ENCODE measurements around the gene FKBP14.
"Not testable (repeated sequence)": the region's sequence is repeated elsewhere in the genome, so short reads cannot be mapped to it uniquely, and the experiment has no call there.

FKBP14 gene, protein sequence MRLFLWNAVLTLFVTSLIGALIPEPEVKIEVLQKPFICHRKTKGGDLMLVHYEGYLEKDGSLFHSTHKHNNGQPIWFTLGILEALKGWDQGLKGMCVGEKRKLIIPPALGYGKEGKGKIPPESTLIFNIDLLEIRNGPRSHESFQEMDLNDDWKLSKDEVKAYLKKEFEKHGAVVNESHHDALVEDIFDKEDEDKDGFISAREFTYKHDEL

DNA sequence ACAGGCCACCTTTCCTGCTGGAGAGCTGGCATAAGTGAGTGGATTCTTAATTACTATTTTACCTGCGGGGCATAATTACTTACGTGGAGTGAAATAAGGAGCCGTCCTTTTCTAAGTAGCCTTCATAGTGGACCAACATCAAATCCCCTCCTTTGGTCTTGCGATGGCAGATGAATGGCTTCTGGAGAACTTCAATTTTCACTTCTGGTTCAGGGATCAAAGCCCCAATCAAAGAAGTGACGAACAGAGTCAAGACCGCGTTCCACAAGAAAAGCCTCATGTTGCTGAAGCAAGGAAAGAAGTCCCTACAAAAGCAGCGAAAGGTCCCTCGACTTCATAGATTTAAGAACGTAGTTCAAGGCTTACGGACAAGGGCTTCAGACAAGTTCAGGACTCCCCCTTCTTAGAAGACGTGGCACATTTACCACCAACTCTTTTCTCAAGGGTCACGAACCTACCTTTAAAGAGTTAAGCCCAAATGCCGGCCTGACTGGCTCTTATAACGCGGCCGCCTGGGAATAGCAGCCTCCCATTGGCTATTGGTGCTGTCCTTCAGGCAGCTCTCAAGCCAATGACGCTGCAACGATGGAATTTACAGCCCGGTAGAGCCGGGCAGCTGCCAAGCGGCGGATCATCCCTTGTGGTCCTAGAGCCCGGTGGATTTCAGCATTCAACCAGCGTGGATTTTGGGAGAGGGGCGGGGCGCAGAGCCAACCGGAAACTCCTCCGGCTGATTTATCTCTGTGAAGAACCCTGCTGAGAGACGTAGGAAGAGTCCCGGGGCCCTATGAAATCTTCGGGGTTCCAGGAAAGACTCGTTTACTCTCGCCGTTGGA, at the start of gene FKBP14:
TSS of gene FKBP14 (minus strand) at position 474 of the 836 bp plus-strand sequence. CDS start at position 280, 194 bp downstream.
- DNase-seq, result peak; percentile 94

DNA sequence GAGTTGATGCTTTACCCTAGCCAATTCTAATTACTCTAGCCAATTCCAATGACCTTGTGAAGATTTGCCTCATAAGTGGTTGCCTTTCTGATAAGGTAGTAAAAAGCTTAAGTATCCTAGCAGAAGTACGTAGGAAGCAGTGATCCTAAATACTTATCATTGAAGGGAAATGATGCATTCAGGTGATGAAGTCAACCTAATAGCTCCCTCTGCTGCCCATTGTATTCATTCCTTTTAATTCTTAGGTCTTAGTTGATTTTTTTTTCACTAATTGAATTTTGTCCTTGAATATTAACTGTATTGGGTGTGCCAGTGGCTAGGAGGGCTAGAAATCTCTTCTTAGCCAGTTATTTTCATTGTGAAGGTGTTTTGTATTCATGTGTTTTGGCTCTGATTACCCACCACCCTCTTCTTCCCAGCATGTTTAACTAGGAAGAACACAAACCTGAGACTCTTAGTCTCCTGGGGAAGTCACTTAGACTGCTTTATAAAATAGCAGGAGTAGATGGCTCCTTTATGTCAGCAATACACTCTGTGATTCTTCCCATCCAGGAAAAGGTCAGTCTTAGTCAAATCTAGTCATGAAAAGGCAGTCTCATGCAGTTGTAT, 48.0 kb upstream of the FKBP14 start:
- no peak for DNase-seq

DNA sequence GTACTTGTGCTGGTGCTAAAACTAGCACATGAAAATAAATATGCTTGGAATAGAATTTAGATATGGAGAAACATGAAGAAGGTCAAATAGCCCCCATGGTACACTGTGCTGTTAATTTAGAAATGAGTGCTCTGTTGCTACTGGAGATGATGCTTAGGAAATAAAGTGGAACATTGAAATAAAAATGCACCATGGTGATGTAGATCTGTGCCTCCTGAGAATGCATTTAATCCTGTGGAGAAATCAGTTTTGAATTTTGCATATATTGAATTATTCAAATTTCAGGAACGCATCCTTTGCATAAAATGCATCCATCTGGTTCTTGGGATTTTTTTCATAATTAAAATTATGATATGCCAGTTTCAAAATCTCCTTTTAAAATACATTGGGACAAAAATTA, 46.2 kb upstream of the FKBP14 start:
- no peak for DNase-seq

DNA sequence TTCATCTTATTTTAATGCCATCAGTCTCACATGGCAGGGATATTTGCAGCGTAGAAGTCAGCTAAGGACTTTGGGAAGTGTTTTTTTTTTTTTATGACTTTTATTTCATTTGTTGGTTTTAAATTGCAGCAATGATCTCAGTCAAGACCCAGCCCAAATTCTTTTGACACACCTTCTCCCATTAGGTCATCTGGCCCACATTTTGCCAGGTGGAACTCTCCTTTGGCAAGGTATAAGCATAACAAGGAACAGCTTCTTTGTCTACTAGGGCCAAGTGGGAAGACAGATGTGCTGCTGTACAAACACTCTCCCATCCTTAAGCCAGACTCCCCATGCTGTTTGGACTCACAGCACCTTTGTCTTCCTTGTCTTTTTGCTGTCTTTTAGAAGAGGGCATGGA, 43.5 kb upstream of the FKBP14 start:
- no peak for DNase-seq

DNA sequence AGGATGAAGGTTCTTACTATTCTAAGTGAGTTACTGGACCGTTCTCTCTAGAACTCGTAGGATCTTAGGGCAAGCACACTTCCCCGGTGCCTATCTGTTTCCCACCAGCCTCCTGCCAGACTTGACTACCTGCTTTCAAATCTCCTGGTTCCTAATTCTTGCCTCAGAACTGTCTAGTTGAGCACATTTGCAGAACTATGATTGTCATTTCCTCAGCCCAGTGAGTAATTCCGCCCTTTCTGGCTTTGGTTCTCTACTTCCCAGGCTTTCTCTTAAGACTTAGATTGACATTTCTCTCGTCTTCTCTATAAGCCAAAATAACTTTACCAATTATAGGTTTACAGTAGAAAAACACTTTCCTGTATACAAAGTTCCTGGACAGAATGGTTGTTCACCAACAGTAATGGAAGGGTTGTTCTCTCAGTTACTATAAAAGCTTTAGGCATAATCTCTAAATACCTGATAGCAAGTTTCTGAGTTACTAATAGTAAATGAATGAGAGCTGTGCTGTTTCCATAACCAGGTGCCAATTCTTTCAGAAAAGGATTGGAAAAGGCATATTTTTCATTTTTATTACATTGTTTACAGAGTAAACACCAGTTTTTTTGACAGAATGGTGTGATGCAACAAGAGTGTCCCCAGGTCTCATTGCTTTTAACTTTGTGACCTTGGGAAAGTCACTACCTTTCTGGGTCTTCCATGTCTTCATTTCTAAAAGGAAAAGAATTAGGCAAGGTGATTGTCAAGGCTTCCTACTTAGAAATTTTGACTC, 42.8 kb upstream of the FKBP14 start:
- DNase-seq, result no peak

DNA sequence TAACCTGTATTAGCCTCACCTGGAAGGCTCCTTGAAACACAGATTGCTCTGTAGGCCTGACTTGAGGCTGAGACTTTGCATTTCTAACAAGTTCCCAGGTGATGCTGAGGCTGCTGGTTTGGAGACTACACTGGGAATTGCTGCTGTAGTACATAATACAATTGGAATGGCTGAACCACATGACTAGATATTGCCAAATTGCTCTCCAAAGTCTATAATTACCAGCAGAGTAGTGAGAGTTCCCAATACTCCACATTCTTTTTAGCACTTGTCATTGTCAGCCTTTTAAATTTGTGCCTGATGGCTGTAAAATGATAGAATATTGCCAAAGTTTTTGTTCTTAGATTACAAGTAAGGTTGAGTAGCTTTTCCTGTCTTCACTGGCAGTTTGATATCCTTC, 41.6 kb upstream of the FKBP14 start:
- no peak for DNase-seq

DNA sequence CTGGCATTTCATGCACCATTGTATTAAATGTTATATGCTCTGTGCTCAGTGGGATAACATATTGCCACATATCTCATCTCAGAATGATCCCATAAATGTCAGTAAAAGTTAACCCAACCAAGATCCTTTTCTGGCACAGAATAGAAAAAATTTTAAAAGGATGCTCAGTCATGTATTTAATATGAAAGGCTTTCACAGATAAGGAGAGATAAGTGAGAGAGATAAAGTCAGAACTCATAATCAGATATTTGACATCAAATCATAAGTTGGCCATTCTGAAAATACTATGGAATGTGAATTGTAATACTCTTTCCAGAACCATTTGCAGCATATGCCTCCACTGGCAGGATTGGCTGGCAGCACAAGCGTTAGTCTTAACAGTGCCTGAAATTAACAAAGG, 40.2 kb upstream of the FKBP14 start:
- DNase-seq, result no peak

DNA sequence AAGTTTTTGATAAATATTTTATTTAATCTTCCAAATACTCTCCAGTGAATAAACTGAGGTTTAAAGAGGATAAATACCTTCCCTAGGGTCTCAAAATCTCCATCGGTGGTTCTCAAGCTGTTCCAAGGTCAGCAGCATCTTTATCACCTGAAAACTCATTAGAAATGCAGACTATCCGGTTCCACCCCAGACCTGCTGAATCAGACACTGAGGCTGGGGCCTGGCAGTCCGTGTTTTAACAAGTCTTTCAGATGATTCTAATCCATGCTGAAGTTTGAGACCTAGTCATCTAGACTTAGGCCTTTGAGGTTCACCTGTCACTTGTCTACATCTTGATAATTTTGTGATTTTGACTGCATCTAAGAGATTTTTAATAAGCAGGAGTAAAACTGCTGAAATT, 39.2 kb upstream of the FKBP14 start:
- DNase-seq, result no peak

DNA sequence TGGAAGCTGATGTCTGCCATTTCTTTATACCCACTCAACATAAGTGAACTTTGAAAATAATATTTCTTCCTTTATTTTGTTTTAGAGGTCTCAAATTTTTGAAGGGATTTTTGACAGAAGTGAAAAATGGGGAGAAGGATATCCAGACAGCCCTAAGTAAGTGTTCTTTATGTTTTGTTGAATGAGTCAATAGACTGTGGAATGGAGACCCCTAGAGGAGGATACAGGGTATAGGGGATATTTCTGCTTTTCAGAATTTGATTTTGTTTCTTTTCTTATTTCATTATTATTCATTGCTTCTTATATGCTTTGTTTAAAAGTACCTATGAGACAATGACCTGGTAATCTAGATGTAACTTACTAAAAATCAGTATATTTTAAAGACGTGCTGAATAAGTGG, 36.1 kb upstream of the FKBP14 start:
- no peak for DNase-seq

DNA sequence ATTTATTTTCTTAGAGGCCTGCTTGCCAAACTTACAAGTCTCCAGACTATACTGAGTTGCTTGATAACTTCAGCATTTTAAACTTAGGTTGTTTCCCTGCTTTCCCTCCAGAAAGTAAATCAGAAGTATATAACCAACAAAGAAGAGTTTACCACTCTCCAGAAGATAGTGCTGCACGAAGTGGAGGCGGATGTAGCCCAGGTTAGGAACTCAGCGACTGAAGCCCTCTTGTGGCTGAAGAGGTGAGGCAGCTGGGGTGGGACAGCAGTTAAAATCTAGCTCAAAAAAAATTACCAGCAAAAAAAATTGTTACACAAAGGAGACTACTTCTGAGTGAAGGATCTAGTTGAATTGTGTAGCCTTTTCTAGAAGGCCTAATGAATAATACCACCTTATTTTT, 35.3 kb upstream of the FKBP14 start:
- not testable (repeated sequence) for DNase-seq

DNA sequence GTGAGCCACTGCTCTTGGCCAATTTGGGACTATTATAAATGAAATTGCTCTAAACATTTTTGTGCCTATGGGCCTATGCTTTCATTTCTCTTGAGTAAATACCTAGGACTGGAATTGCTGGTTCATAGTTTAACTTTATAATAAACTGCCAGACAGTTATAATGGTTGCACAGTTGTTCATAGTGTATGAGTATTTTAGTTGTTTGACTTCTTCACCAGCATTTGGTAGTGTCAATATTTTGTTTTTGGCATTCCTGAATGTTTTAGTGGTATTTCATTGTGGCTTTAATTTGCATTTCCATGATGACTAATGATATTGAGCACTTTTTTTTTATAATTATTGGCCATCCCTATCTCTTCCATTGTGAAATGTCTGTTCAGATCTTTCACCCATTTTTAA, 31.2 kb upstream of the FKBP14 start:
- no peak for DNase-seq

DNA sequence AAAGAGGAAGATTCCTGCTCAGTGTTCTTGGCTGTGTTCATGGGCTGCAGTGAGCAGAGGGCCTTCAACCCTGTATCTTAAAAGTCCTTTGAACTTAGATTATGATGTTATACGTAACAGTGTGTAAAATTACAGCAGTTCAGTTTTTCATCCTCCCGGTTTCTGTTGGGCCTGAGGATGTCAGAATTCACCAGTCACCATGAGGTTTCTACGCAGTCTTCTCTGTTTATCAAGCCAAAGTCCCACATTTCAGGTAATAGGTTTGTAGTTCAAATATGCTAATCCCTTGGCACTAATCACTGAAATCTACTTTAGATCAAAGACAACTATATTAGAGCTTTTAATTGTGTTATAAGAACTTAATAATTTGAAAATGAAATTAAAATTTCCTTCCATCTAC, 26.6 kb upstream of the FKBP14 start:
- no peak for DNase-seq

DNA sequence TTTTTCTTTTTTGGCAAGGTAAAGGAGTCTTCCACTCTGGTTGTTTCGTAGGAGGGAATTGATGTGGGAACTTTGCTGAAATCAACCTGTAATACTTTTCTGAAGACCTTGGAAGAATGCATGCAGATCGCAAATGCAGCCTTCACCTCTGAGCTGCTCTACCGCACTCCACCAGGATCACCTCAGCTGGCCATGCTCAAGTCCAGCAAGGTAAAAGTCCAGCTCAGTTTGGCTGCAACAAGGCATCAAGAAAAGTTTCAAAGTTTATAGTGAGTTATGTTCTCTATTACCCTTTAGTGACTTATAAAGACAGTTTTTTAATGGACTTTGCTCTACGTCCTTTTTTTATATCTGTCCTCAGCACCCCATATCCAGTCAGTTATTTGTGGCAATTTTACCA, 22.7 kb upstream of the FKBP14 start:
- DNase-seq, result no peak

DNA sequence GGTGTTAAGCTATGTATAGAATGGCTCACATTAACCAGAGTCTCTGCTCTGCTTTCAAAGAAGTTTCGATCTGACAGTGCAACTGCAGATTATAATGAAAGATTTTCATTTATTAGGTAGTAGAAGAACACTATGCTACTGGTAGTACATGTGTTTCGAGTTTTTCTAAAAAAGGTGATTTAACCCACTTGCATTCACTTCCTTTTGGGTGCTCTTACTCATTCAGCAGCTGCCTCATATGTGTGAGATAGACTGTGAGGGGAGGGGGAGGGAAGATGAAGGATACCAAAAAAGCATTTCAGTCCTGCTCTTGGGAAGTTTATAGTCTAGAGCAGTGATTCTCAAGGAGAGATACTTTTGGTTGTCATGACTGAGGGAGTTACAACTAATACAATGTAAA, 22.1 kb upstream of the FKBP14 start:
- DNase-seq, result no peak

DNA sequence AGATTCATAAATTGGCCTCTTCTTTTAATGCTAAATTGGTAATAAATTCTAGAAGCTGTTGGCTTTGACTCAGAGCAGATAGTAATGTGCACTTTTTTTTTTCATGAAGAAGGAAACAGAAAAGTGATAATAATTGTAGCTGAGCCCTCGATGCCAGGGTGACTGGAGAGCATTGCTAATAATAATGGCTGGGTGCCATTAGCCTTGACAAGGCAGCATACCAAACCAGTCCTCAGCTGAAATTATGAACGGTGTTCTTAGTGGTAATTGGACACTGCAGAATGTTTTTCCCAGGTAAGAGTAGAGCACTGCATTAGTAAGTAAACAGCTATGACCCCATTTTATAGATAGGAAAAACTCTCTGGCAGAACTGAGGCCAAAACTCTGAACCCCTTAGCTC, 20.6 kb upstream of the FKBP14 start:
- DNase-seq, result no peak

DNA sequence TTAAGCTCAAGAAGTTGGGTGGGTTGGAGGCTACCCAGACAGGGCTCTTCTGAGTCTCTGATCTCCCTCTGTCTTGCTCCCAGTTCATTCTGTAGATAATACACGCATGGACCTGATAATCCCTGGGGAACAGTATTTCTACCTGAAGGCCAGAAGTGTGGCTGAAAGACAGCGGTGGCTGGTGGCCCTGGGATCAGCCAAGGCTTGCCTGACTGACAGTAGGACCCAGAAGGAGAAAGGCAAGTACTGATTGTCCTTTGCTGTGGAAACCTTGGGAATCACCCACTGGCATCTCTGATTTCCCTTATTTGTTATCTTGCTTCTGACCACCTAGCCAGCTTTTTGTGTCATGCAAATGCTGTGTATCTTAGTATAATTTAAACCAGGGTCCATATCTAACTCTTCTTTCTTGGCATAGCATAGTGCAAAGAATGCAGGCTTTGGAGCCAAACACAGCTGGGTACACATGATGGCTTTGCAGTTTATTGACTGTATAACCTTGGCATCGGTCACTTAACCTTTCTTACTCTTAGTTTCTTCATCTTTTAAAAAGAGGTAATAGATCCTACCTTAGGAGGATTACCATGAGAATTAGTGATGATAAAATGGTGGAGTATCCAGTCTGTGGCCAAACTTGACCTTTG, 19.7 kb upstream of the FKBP14 start:
- DNase-seq, result no peak

DNA sequence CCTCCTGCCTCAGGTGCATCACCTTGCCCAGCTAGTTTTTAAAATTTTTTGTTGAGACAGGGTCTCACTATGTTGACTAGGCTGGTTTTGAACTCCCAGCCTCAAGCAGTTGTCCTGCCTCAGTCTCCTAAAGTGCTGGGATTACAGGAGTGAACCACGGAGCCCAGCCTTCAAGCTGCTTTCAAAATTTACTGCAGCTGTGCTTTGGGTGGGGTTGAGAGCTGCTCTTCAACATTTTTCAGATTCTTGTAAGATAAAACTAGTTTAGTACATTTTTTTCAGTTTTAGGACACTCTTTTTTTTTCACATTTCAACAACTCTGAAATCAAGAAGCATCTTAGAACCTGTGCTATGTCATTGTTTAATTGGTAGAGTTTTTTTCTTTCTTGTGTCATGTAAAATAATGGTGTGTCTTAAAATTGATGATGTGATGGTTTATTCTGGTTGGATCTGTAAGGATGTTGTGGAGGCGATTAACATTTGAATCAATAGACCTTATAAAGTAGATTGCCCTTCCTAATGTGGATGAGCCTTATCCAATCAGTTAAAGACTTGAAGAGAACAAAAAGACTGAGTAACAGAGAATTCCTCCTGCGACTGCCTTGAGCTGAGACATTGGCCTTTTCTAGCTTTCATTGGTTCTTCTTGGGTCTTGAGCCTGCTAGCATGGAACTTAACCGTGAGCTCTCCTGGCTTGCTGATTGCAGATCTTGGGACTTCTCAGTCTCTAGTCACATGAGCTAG, 15.2 kb upstream of the FKBP14 start:
- no peak for DNase-seq

DNA sequence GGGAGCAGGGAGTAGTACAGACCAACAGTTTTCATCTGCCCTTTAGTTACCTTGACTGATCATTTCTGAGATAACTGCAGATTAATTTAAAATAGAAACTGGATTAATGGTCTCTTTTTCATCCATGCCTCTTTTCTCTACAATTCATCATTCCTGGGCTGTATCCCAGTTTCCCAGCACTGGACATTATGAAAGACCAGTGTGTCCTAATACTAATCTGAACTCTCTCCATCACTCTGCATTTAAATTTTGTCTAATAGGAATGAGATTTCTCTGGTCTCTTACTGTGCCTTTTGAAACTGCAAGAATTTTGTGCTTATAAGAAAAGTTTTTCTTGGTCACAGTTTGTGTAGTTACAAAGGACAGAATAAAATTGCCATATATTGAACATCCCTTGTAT, 14.4 kb upstream of the FKBP14 start:
- DNase-seq, result no peak

DNA sequence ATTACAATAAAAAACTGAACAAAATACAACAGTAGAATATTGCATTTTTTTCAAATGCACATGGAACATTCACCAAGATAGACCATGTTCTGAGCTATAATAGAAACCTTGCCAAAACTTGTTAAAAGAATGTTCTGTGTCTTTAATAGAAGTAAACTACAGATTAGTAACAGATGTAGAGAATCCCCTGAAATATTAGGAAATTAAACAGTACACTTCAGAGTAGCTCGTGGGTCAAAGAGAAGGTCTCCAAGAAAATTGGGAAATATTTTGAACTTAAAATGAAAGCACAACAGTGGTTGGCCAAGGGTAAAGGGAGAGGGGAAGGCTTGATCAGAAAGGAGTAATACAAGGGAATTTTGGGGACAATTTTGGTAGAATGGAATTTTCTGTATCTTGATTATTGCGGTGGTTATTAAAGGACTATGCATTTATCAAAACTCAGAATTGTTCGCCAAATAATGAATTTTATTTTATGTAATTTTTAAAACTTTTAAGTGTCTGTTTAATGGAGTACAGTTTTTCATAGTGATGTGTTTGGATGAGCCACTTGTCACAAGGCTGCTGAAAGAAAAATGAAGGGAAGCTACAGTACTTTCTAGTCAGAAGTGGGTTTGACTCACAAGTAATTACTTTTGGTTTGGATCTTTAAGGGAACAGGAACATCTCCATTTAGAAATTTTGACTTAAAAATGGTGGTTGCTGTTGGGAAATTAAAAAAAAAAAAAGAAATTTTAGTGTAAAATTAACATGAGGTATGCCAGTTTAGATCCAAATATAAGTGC, 11.9 kb upstream of the FKBP14 start:
- no peak for DNase-seq

DNA sequence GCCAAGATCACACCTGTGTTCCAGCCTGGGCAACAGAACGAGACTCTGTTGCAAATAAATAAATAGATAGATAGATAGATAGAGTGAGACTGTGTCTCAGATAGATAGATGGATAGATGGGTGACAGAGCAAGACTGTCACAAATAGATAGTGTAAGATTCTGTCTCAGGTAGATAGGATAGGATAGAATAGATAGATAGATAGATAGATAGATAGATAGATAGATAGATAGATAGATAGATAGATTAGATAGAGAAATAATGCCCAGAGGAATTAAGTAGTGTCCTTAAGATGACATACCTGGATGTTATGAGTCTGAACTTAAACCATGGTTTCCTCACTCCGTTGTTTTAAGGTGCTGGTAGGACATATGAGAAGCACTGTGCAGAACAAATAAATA, 9.7 kb upstream of the FKBP14 start:
- DNase-seq, result no peak

DNA sequence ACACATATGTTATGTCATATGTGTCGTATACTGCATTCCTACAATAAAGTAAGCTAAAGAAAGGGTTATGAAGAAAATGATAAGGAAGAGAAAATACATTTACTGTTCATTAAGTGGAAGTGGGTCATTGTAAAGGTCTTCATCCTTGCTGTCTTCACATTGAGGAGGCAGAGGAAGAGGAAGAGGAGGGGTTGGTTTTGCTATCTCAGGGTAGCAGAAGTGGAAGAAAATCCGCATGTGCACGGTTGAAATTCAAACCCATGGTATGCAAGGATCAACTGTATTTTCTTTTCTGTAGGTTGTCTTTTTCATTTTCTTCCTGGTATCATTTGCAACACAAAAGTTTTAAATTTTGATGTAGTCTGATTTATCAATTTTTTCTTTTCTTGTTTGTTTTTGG, 8.0 kb upstream of the FKBP14 start:
- DNase-seq, result no peak

Data from T1000 (cell line).